Measurements from ENCODE around the gene SMIM44. TPM values are rescaled to one million over a fixed set of nuclear protein-coding genes. Genes with fewer than 3 reads are reported as not detected.

Gene SMIM44
- total RNA-seq, 4 donors from 2014 or later: not detected

DNA sequence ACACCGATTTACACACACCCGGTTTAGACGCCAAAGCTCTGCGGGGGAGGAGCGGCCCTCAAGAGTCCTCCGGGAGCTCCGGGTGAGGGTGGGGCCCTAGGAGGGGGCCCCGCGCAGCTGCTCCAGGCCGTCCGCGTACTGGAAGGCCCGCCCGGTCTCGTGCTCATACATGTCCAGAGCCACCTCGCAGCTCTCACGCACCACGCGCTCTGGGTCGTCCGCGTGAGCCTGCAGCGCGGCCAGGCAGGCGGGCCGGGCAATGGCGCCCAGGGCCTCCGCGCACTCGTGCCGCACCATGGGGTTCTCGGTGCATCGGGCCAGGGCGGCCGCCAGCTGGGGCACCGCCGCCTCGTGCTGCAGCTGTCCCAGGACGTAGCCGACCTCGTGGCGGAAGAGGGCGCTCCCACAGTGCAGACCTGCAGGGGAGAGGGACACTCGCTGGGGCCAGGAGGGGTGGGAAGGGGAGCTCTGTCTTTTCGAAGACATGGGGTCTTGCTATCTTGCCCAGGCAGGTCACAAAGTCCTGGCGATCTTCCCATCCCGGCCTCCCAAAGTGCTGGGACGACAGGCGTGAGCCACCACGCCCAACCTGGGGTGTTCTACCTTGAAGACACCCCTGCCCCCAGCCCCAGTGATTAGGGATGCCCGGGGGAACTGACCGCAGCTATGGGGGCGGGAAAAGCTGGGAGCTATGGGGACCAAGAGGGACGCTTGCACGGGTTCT is 8.3 kb upstream of the SMIM44 start:
- DNase-seq (ENCODE audit: low spot score in 2 of 2): no peak
- intact Hi-C loops (cut with DNase I; ENCODE audit: low total_unique reads): no loop called here
- H3K4me3 ChIP-seq (ENCODE audit: low read depth, poor library complexity, severe bottlenecking): no peak overlapping the region
- TF ChIP-seq, protein P1, sequence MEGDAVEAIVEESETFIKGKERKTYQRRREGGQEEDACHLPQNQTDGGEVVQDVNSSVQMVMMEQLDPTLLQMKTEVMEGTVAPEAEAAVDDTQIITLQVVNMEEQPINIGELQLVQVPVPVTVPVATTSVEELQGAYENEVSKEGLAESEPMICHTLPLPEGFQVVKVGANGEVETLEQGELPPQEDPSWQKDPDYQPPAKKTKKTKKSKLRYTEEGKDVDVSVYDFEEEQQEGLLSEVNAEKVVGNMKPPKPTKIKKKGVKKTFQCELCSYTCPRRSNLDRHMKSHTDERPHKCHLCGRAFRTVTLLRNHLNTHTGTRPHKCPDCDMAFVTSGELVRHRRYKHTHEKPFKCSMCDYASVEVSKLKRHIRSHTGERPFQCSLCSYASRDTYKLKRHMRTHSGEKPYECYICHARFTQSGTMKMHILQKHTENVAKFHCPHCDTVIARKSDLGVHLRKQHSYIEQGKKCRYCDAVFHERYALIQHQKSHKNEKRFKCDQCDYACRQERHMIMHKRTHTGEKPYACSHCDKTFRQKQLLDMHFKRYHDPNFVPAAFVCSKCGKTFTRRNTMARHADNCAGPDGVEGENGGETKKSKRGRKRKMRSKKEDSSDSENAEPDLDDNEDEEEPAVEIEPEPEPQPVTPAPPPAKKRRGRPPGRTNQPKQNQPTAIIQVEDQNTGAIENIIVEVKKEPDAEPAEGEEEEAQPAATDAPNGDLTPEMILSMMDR (IDR thresholded peaks at IDR 0.05): no peak
- no peak for TF ChIP-seq POLR2A (IDR thresholded peaks at IDR 0.05)
- 85 to 94% methylated on average over 55 of the region's 55 CpGs for WGBS, 2 donors

DNA sequence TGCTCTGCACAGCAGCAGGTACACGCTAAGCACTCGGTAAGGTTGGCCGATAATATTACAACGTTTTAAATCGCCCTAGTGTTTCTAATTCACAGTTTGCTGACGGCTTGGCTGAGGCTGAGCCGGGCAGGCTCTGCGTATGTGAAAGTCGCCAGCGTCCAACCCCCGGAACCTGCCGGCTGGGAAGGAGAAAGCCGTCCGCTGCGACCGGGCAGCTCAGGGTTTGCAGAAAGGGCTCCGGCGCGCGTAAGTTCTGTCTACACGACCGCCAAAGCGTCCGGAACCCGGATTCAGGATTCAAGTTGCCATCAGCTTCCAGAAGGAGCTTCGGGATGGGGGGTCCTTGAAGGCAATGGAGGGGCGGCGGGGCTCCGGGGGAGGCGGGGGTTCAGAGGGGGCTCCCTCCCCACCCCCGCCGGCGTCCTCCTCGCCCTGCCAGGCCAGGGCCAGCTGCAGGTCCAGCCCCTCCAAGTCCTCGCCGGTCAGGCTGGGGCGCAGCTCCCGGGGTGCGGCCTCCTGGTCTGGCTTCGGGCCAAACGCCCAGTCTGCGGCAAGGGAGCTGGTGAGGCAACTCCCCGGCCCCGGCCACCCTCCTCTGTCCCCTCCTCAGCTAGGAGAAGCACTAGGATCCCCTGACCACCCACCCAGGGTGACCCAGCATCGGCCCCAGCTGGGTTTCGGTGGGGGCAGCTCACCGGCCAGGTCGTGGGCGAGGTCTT is 575 bp downstream of the SMIM44 start:
- no peak overlapping the region for H3K4me3 ChIP-seq (ENCODE audit: low read depth, poor library complexity, severe bottlenecking)
- 68 to 69% methylated on average over 45 to 49 of the region's 49 CpGs for WGBS, 2 donors
- intact Hi-C loops (cut with DNase I; ENCODE audit: low total_unique reads): no loop called here
- no peak for TF ChIP-seq POLR2A (IDR thresholded peaks at IDR 0.05)
- TF ChIP-seq, protein P1 (IDR thresholded peaks at IDR 0.05): no peak
- no peak for DNase-seq (ENCODE audit: low spot score in 2 of 2)

DNA sequence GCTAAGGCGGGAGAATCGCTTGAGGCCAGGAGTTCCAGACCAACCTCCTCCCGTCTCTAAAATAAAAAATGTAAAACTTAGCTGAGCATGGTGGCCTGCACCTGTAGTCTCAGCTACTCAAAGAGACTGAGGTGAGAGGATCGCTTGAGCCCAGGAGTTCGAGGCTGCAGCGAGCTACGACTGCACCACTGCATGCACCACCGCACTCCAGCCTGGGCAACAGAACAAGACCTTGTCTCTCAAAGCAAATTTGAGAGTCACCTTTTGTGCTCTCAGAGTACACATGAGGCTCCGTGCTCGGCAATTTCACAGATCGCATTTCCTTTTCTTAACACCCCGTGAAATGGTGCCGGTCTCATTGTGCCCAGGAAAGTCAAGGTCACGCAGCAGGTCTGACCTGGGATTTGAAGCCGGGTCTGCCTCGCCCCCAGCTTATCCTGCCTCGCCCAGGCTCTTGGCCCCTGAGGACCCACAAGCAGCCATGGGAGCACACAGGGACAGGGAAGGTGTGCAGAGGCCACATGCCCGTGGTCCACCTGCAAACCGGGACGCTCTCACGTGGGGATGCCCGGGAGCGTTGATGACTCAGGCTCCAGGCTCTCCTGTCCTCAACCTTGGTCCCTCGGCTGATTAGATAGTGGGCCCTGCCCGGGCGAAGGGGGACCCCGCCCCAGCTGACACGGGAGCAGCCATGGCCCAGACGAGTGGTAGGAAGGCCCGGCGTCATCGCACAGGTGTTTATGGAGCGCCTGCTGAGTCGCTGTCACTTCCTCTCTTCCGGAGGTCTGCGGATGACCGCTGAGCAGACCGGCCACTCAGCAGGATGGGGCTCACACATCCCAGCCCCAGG is 1.8 kb downstream of the SMIM44 start:
- intact Hi-C loops (cut with DNase I; ENCODE audit: low total_unique reads): no loop called here
- no peak overlapping the region for H3K4me3 ChIP-seq (ENCODE audit: low read depth, poor library complexity, severe bottlenecking)
- 61 to 71% methylated on average over 31 to 38 of the region's 38 CpGs for WGBS, 2 donors
- TF ChIP-seq, protein P1 (IDR thresholded peaks at IDR 0.05): no peak
- no peak for TF ChIP-seq POLR2A (IDR thresholded peaks at IDR 0.05)
- DNase-seq (ENCODE audit: low spot score in 2 of 2): no peak

DNA sequence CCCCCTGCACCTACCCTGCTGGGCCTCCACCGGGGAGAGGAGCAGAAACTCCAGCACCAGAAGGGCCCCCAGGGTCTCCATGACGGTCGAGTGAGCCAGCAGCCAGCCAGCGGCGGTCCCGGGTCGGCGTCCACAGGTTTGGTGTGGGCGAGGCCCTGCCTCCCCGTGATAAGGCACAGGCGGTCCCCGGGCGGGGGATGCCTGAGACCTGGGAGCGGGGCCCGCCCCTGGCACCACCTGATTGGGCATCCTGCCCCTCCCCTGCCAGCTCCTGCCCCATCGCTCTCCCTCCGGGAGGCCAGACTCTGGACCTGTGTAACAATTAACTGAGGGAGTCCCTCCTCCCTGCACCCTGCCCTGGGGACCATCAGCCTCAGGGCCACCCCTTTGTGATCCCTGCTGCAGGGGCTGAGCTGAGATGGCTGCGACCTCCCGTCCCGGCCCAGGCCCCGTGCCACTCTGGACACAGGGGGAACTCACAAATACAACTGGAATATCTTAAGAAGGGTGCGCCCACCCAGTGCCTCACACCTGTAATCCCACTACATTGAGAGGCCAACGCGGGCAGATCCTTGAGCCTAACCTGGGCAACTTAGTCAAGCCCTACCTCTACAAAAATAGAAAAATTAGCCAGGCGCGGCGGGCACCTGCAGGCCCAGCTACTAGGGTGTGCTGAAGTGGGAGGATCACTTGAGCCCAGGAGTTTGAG is 2.7 kb downstream of the SMIM44 start, which contains the start of gene SMIM24:
Gene SMIM24, minus strand, starts transcription at position 143 of the 709 bp plus-strand sequence. Its CDS starts 62 bp downstream, at position 81.
- no peak within 1 kb of the TSS for H3K4me3 ChIP-seq (ENCODE audit: low read depth, poor library complexity, severe bottlenecking)
- intact Hi-C loops (cut with DNase I; ENCODE audit: low total_unique reads): no loop called here
- DNase-seq (ENCODE audit: low spot score in 2 of 2): no peak
- 39 to 64% methylated on average over 14 to 27 of the region's 27 CpGs for WGBS, 2 donors
- no peak for TF ChIP-seq POLR2A (IDR thresholded peaks at IDR 0.05)
- TF ChIP-seq, protein P1 (IDR thresholded peaks at IDR 0.05): no peak

DNA sequence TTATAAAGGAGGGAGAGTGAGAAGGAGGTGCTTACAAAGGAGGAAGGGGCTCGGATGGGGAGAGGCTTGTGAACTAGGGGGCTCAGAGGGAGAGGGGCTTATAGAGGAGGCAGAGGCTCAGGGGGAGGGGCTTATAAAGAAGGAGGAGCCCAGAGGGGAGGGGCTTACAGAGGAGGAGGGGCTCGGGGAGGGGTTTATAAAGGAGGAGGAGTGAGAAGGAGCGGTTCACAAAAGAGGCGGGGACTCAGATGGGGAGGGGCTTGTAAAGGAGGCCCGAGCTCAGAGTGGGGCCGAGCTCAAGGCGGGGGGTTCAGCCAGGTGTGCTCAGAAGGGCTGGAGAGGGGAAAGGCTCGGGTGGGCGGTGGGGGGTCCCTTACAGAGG is 3.4 kb downstream of the SMIM44 start:
- no peak overlapping the region for H3K4me3 ChIP-seq (ENCODE audit: low read depth, poor library complexity, severe bottlenecking)
- no peak for DNase-seq (ENCODE audit: low spot score in 2 of 2)
- TF ChIP-seq POLR2A (IDR thresholded peaks at IDR 0.05): no peak
- TF ChIP-seq, protein P1 (IDR thresholded peaks at IDR 0.05): no peak
- WGBS, 2 donors: 29 to 51% methylated on average over 9 of the region's 9 CpGs
- intact Hi-C loops (cut with DNase I; ENCODE audit: low total_unique reads): no loop called here
